NCI-H2227 treated with DMSO at 0.1 percent for 48 hours (cell line): Measurements from ENCODE around the gene MLYCD.

Source experiments
- DNase-seq: peaks from one replicate; lab custom pipeline; 2025; lab: John Stamatoyannopoulos, UW

The MLYCD gene

GRCh38 chr16:83898463-83899271 lies at the start of gene MLYCD:
Gene MLYCD, plus strand, starts transcription at chr16:83899115. Its CDS starts 30 bp downstream, at chr16:83899145.
- peak; percentile 18 for DNase-seq

- DNase-seq: no peak
Measured at GRCh38 chr16:83849421-83849820, 49.5 kb upstream of the MLYCD start.

GRCh38 chr16:83850947-83851346 lies 48.0 kb upstream of the MLYCD start:
- DNase-seq: no peak

- no peak for DNase-seq
Measured at GRCh38 chr16:83851473-83851872, 47.4 kb upstream of the MLYCD start.

- DNase-seq: no peak
Measured at GRCh38 chr16:83852774-83853173, 46.1 kb upstream of the MLYCD start.

- DNase-seq: no peak
Measured at GRCh38 chr16:83853834-83854233, 45.1 kb upstream of the MLYCD start.

GRCh38 chr16:83854420-83854819 lies 44.5 kb upstream of the MLYCD start:
- no peak for DNase-seq

GRCh38 chr16:83856792-83857191 lies 42.1 kb upstream of the MLYCD start:
- DNase-seq: no peak

GRCh38 chr16:83859265-83859664 lies 39.6 kb upstream of the MLYCD start:
- no peak for DNase-seq

GRCh38 chr16:83862661-83863060 lies 36.3 kb upstream of the MLYCD start:
- no peak for DNase-seq

GRCh38 chr16:83863682-83864081 lies 35.2 kb upstream of the MLYCD start:
- DNase-seq: no peak

- no peak for DNase-seq
Measured at GRCh38 chr16:83870830-83871229, 28.1 kb upstream of the MLYCD start.

GRCh38 chr16:83878838-83879237 lies 20.1 kb upstream of the MLYCD start:
- DNase-seq: peak; percentile 16

GRCh38 chr16:83882163-83882885 lies 16.6 kb upstream of the MLYCD start:
- no peak for DNase-seq

- no peak for DNase-seq
Measured at GRCh38 chr16:83886199-83886971, 12.5 kb upstream of the MLYCD start.

- DNase-seq: no peak
Measured at GRCh38 chr16:83887080-83887479, 11.8 kb upstream of the MLYCD start.

- no peak for DNase-seq
Measured at GRCh38 chr16:83887564-83887963, 11.4 kb upstream of the MLYCD start.

- no peak for DNase-seq
Measured at GRCh38 chr16:83888672-83889044, 10.3 kb upstream of the MLYCD start.

GRCh38 chr16:83890359-83890758 lies 8.6 kb upstream of the MLYCD start:
- no peak for DNase-seq

- DNase-seq: no peak
Measured at GRCh38 chr16:83891742-83892141, 7.2 kb upstream of the MLYCD start.

- DNase-seq: no peak
Measured at GRCh38 chr16:83895243-83895642, 3.7 kb upstream of the MLYCD start.

GRCh38 chr16:83895942-83896341 lies 3.0 kb upstream of the MLYCD start:
- DNase-seq: no peak
